Activated CD4-positive, alpha-beta T cell treated with anti-CD3 and anti-CD28 coated beads, Interleukin-2, amount 10 ng/mL, durations not matched to agents 7 days and 5 days (primary cell): ENCODE measurements around the gene DNAJC9. TPM values are rescaled to one million over a fixed set of nuclear protein-coding genes. Genes with fewer than 3 reads are reported as not detected.

ENCODE experiments used
- CTCF ChIA-PET: fragments of 350-600 bp; sonication (Branson Sonifier 250); formaldehyde crosslinking; loops from one replicate; lab custom pipeline; 2021; ENCODE audit warnings: antibody characterized with exemption; lab: Charles Lee
- POLR2A ChIA-PET: fragments of 350-600 bp; sonication (Branson Sonifier 250); formaldehyde crosslinking; loops from one replicate; lab custom pipeline; 2021; ENCODE audit warnings: antibody characterized with exemption; lab: Charles Lee
- DNase-seq: peaks from one replicate; pipeline ENCODE4 v3.0.0-alpha.2; 2020
- H3K27ac Mint-ChIP-seq: one replicate; pipeline ENCODE4 v1.8.0; 2021; ENCODE audit warnings: mild to moderate bottlenecking, moderate library complexity, mixed read lengths
- H3K27me3 Mint-ChIP-seq: one replicate; pipeline ENCODE4 v1.8.0; 2021; ENCODE audit warnings: mixed read lengths
- H3K36me3 Mint-ChIP-seq: one replicate; pipeline ENCODE4 v1.8.0; 2021; ENCODE audit warnings: low read depth, mixed read lengths
- H3K4me1 Mint-ChIP-seq: one replicate; pipeline ENCODE4 v1.8.0; 2021; ENCODE audit warnings: mixed read lengths
- H3K4me3 Mint-ChIP-seq: one replicate; pipeline ENCODE4 v1.8.0; 2021; ENCODE audit warnings: mild to moderate bottlenecking, moderate library complexity, mixed read lengths
- H3K9me3 Mint-ChIP-seq: one replicate; pipeline ENCODE4 v1.8.0; 2021; ENCODE audit warnings: mixed read lengths
- total RNA-seq, 2 experiments: library from RNA; stranded (reverse); gene quantifications; one replicate each; pipeline ENCODE4 v1.2.3, GENCODE V29; 2021

Gene DNAJC9
- total RNA-seq, 2 experiments from 2014 or later: 54.8 to 63.6 TPM

DNA sequence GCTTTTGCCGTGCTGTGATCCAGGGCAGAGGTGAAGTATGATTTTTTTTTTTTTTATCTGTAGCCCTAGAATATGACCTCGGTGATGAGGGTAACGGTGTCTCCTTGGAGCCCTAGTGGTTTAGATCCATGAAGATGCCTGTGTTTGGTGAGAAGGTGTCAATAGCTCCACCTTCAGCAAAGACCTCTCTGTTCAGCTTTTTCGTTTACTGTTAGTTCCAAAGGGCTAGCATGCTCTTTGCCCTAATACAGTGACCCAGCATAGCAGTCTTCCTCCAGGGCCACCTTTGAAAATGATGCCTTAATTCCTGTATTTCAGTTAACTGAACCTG lies 6.1 kb upstream of the DNAJC9 start:
- peak overlapping the region; percentile 94 for H3K27ac Mint-ChIP-seq
- no peak for DNase-seq
- H3K36me3 Mint-ChIP-seq: peaks cover 29% of the 10 kb centered on the region
- H3K27me3 Mint-ChIP-seq: no peaks in the 10 kb centered on the region
- peaks cover under 1% of the 10 kb centered on the region for H3K9me3 Mint-ChIP-seq
- POLR2A ChIA-PET: interaction anchor here (1.0 kb wide), 1 partner anchor 106 kb away, joined by 3 read pairs; the partner anchor contains the start of gene CFAP70
- H3K4me3 Mint-ChIP-seq: peak overlapping the region; percentile 96
- H3K4me1 Mint-ChIP-seq: peaks cover 37% of the 10 kb centered on the region
- CTCF ChIA-PET: interaction anchor here (0.5 to 1.6 kb wide), 3 partner anchors 8 to 26 kb away, joined by 3 to 5 read pairs (median 4); no protein-coding TSS in a partner anchor

GRCh38 chr10:73252445-73253224 lies 5.6 kb upstream of the DNAJC9 start, which contains the start of gene MRPS16:
Gene MRPS16 (minus strand): TSS chr10:73252644. CDS start chr10:73252482, 162 bp downstream.
- peak within 1 kb of the TSS; percentile 94 for H3K27ac Mint-ChIP-seq
- peak; percentile 96 for DNase-seq
- peak within 1 kb of the TSS; percentile 96 for H3K4me3 Mint-ChIP-seq
- H3K4me1 Mint-ChIP-seq: peaks cover 43% of the 10 kb centered on the region
- ChIA-PET POLR2A (interaction anchor here (1.0 kb wide), 2 partner anchors 106 to 157 kb away, joined by 3 to 5 read pairs; partner anchors contain the start of gene CFAP70), CTCF (interaction anchor here (0.5 to 1.6 kb wide), 6 partner anchors 8 to 849 kb away, joined by 3 to 5 read pairs (median 4); partner anchors contain the start of gene NUDT13)
- peaks cover 32% of the 10 kb centered on the region for H3K36me3 Mint-ChIP-seq
- no peaks in the 10 kb centered on the region for H3K9me3 Mint-ChIP-seq
- no peaks in the 10 kb centered on the region for H3K27me3 Mint-ChIP-seq

DNA sequence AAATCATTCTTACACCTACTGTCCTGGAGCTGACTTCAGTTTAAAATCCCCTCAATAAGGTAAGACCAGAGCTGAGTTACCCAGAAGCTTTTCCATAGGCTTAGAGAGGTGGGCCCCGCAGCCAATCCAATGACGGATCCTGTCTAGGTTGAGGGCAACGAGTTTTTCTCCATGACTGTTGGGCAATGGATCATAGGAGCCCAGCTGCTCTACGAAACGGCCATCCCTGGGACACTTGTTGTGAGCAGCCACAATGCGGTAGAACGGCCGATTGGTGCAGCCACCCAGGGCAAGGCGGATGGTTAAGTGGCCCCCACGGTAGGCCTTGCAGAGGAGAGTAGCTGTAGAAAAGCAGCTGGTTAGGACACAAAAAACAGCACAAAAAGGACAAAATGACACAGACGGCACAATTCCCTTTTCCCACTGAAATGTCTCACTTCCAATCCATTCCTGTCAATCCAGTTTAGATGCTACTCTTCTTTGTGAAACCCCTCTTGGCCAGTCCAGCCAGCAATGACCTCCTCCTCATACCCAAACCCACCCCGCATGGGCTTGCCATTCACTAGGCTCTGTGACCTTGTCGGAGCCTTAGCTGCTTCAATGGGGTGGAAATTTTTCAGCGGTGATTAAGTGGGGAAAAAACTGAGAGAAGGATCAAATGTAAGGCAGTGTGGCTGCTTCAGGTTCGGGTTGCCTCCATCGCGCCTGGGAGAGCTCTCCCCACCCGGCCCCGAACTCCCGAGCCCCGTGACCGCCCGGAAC lies 4.8 kb upstream of the DNAJC9 start:
- ChIA-PET CTCF (interaction anchor here (0.6 to 1.0 kb wide), 3 partner anchors 141 to 850 kb away, joined by 3 to 5 read pairs (median 4); partner anchors contain the start of gene NUDT13), POLR2A (interaction anchor here (1.0 kb wide), 1 partner anchor 156 kb away, joined by 5 read pairs; no protein-coding TSS in a partner anchor)
- H3K27ac Mint-ChIP-seq: peak overlapping the region; percentile 94
- H3K27me3 Mint-ChIP-seq: no peaks in the 10 kb centered on the region
- DNase-seq: no peak
- H3K36me3 Mint-ChIP-seq: peaks cover 32% of the 10 kb centered on the region
- peak overlapping the region; percentile 96 for H3K4me3 Mint-ChIP-seq
- no peaks in the 10 kb centered on the region for H3K9me3 Mint-ChIP-seq
- H3K4me1 Mint-ChIP-seq: peaks cover 47% of the 10 kb centered on the region

DNA sequence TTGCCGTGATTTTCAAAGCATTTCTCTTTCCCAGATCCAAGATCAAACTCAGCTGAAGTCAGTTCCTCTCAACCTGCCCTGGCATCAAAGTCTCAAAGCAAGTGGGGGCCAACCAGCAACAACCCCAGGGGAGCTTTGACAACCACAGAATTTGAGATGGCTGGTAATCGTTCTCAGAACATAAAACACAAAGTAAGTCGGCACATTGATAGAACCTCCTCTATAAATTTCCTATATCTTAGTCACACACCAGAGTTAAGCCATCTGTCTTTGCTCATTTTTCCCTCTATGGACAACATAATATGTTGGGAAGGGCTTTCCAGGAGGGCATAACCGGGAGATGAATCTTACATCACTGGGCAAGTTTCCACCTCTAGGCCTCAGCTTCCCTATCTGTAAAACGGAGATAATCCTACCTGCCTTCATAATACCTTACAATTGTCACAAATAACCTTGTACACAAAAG lies 1.2 kb upstream of the DNAJC9 start:
- peak overlapping the region; percentile 100 for H3K4me3 Mint-ChIP-seq
- H3K27me3 Mint-ChIP-seq: no peaks in the 10 kb centered on the region
- ChIA-PET POLR2A (interaction anchor here (0.5 to 0.7 kb wide), 2 partner anchors 37 to 990 kb away, joined by 3 read pairs; no protein-coding TSS in a partner anchor), CTCF (interaction anchor here (1.2 to 1.3 kb wide), 2 partner anchors 162 to 166 kb away, joined by 4 read pairs; no protein-coding TSS in a partner anchor)
- H3K4me1 Mint-ChIP-seq: peaks cover 70% of the 10 kb centered on the region
- DNase-seq: no peak
- H3K36me3 Mint-ChIP-seq: peaks cover 66% of the 10 kb centered on the region
- peak overlapping the region; percentile 98 for H3K27ac Mint-ChIP-seq
- H3K9me3 Mint-ChIP-seq: no peaks in the 10 kb centered on the region

- ChIA-PET POLR2A (interaction anchor here (0.6 to 1.5 kb wide), 9 partner anchors 9 to 1499 kb away, joined by 3 to 10 read pairs (median 3); partner anchors contain the start of genes ANXA7, ECD, FAM149B1 and P4HA1), CTCF (interaction anchor here (0.9 to 1.5 kb wide), 4 partner anchors 21 to 167 kb away, joined by 4 to 5 read pairs (median 4); no protein-coding TSS in a partner anchor)
- no peaks in the 10 kb centered on the region for H3K9me3 Mint-ChIP-seq
- peak overlapping the region; percentile 100 for H3K4me3 Mint-ChIP-seq
- peaks cover 75% of the 10 kb centered on the region for H3K4me1 Mint-ChIP-seq
- DNase-seq: no peak
- H3K27ac Mint-ChIP-seq: peak overlapping the region; percentile 98
- peaks cover 72% of the 10 kb centered on the region for H3K36me3 Mint-ChIP-seq
- no peaks in the 10 kb centered on the region for H3K27me3 Mint-ChIP-seq
These were observed 629 bp upstream of the DNAJC9 start for GRCh38 chr10:73247509-73248258.

- peaks cover 71% of the 10 kb centered on the region for H3K36me3 Mint-ChIP-seq
- no peaks in the 10 kb centered on the region for H3K9me3 Mint-ChIP-seq
- peak overlapping the region; percentile 100 for H3K4me3 Mint-ChIP-seq
- H3K27me3 Mint-ChIP-seq: no peaks in the 10 kb centered on the region
- DNase-seq: no peak
- H3K27ac Mint-ChIP-seq: peak overlapping the region; percentile 98
- ChIA-PET POLR2A (interaction anchor here (1.3 to 1.5 kb wide), 2 partner anchors 150 to 167 kb away, joined by 5 to 10 read pairs; partner anchors contain the start of genes ANXA7 and P4HA1), CTCF (interaction anchor here (1.5 kb wide), 1 partner anchor 19 kb away, joined by 5 read pairs; no protein-coding TSS in a partner anchor)
- H3K4me1 Mint-ChIP-seq: peaks cover 73% of the 10 kb centered on the region
These were observed 771 bp downstream of the DNAJC9 start for GRCh38 chr10:73246322-73246645.

GRCh38 chr10:73244866-73245477 lies 2.1 kb downstream of the DNAJC9 start:
- H3K27me3 Mint-ChIP-seq: no peaks in the 10 kb centered on the region
- ChIA-PET POLR2A (interaction anchor here (0.6 kb wide), 1 partner anchor 149 kb away, joined by 4 read pairs; no protein-coding TSS in a partner anchor), CTCF (no interaction called here)
- H3K4me1 Mint-ChIP-seq: peaks cover 70% of the 10 kb centered on the region
- H3K36me3 Mint-ChIP-seq: peaks cover 71% of the 10 kb centered on the region
- peak overlapping the region; percentile 71 for H3K27ac Mint-ChIP-seq
- no peak for DNase-seq
- peak overlapping the region; percentile 100 for H3K4me3 Mint-ChIP-seq
- H3K9me3 Mint-ChIP-seq: no peaks in the 10 kb centered on the region

DNA sequence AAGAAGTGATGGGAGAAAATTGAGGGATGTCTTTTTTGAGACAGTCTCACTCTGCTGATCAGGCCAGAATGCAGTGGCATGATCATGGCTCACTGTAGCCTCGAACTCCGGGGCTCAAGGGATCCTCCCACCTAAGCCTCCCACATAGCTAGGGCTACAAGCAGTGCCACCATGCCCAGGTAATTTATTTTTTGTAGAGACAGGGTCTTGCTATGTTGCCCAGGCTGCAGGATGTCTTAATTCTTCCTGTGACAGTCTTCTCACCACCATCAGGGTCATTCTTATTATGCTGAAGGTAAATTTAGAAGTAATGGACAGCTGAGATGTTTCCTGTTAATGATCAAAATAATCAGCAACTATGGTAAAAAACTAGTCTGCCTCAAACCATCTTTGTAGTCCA lies 7.1 kb downstream of the DNAJC9 start:
- DNase-seq: no peak
- Mint-ChIP-seq H3K9me3 (no peaks in the 10 kb centered on the region), H3K4me1 (peaks cover 34% of the 10 kb centered on the region), H3K27ac (no peak overlapping the region), H3K4me3 (no peak overlapping the region), H3K27me3 (no peaks in the 10 kb centered on the region), H3K36me3 (peaks cover 49% of the 10 kb centered on the region)
- POLR2A ChIA-PET: no interaction called here
- CTCF ChIA-PET: interaction anchor here (0.6 to 1.3 kb wide), 2 partner anchors 8 to 103 kb away, joined by 3 read pairs; no protein-coding TSS in a partner anchor

DNA sequence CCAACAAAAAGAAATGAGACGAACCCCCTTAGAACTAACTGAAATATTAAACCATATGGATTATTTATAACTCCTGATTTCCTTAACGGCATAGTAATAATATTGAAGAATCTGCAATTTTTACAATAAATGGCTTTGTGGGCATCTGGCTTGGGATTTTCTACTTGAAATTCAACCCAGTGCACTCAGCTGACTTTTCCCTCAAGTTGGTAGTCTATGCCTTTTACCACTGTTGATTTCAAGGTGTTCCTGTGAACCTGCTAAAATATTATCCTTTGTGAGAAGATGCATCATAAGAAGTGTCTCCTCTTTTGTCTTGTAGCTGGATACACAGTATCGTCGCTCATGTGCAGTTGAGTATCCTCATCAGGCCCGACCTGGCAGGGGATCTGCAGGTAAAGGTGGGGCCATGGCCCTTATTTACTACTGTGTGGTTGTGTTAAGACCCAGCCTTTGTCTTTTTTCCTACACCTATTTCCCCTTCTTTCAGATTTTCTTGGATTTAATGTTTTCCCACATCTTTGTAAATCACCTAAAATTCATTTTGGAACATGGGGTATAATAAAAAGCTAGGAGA lies 8.0 kb downstream of the DNAJC9 start:
- DNase-seq: no peak
- Mint-ChIP-seq H3K27me3 (no peaks in the 10 kb centered on the region), H3K27ac (peak overlapping the region; percentile 9), H3K4me1 (peaks cover 26% of the 10 kb centered on the region), H3K36me3 (peaks cover 49% of the 10 kb centered on the region), H3K9me3 (no peaks in the 10 kb centered on the region), H3K4me3 (no peak overlapping the region)
- CTCF ChIA-PET: interaction anchor here (0.6 kb wide), 1 partner anchor 11 kb away, joined by 4 read pairs; no protein-coding TSS in a partner anchor
- POLR2A ChIA-PET: interaction anchor here (0.8 kb wide), 1 partner anchor 8 kb away, joined by 3 read pairs; the partner anchor contains the start of gene DNAJC9

DNA sequence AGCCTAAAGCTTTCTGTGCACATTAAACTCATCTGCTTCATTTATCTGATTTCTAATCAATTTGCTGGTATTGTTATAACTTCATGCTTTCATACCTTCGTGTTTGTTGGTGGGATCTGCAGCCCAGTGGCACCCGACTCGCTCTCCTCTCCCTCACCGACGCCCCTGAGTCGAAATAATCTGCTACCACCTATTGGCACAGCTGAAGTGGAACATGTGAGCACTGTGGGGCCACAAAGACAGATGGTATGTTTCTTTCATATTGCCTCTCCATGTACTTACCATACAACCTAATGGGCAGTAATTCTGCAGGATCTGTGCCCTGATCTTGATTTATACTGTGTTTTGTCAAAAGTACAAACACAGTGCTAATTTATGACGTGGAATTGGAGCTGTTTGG lies 12.4 kb downstream of the DNAJC9 start:
- ChIA-PET POLR2A (no interaction called here), CTCF (no interaction called here)
- no peaks in the 10 kb centered on the region for H3K4me1 Mint-ChIP-seq
- DNase-seq: no peak
- no peaks in the 10 kb centered on the region for H3K9me3 Mint-ChIP-seq
- no peak overlapping the region for H3K4me3 Mint-ChIP-seq
- no peak overlapping the region for H3K27ac Mint-ChIP-seq
- H3K36me3 Mint-ChIP-seq: peaks cover 25% of the 10 kb centered on the region
- H3K27me3 Mint-ChIP-seq: no peaks in the 10 kb centered on the region

DNA sequence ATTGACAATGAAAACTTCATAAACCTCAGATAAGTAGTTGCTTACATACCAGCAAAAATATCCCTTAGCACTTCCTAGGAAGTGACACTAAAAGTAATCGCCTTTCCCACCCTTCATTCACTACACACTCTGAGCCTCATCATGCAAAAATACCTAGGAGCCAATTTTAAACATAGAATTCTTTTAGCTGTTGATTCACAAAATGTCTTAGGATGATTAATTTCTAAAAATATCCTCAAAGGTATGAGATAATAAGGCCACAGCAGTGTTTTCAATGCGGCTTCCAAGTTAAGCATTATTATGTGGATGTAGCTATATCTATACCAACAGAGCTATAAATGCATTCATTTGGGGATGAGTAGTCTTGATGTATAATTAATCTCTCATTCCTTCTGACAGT lies 13.2 kb downstream of the DNAJC9 start:
- peaks cover 24% of the 10 kb centered on the region for H3K36me3 Mint-ChIP-seq
- no peak overlapping the region for H3K4me3 Mint-ChIP-seq
- H3K9me3 Mint-ChIP-seq: no peaks in the 10 kb centered on the region
- ChIA-PET POLR2A (no interaction called here), CTCF (interaction anchor here (0.6 to 0.9 kb wide), 2 partner anchors 27 to 184 kb away, joined by 3 read pairs; no protein-coding TSS in a partner anchor)
- no peak for DNase-seq
- no peaks in the 10 kb centered on the region for H3K4me1 Mint-ChIP-seq
- no peak overlapping the region for H3K27ac Mint-ChIP-seq
- H3K27me3 Mint-ChIP-seq: no peaks in the 10 kb centered on the region
